ENCODE data around the gene TANC1. TPM values are rescaled to one million over a fixed set of nuclear protein-coding genes. Genes with fewer than 3 reads are reported as not detected.

The TANC1 gene
- total and polyA plus RNA-seq, 2 experiments from 2014 or later, result 2.8 to 9.5 TPM

DNA sequence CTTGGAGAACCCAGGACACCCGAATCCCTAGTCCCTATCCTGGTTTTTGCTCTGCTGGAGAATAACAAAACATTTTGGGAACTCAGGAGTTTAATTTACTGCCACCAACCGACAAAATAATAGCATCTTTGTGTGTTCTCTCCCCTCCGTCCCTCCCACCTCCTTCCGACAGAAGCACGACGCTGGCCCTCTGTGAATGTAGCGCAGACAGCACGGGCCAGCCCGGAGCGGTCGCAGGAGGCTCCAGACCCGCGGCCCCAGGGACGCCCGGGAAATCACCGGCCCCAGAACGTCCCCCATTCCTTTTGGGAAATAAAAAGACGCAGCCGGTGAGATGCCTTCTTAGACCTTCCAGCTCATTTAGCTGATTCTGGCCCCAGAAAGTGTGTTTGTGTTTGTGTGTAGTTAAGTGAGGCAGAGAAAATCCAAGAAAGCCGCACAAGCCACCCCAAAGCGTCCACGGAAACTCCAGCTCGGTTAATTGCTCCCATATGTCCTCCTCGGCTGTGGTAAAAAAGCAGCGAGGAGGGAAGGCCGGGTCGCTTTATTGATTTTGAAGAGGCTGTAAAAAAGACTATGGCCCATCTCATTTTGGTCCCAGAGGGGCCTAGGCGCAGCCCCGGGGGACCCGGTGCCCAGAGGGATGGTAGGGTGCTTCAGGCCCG, 577 bp upstream of the TANC1 start:
- TF ChIP-seq, protein P1, sequence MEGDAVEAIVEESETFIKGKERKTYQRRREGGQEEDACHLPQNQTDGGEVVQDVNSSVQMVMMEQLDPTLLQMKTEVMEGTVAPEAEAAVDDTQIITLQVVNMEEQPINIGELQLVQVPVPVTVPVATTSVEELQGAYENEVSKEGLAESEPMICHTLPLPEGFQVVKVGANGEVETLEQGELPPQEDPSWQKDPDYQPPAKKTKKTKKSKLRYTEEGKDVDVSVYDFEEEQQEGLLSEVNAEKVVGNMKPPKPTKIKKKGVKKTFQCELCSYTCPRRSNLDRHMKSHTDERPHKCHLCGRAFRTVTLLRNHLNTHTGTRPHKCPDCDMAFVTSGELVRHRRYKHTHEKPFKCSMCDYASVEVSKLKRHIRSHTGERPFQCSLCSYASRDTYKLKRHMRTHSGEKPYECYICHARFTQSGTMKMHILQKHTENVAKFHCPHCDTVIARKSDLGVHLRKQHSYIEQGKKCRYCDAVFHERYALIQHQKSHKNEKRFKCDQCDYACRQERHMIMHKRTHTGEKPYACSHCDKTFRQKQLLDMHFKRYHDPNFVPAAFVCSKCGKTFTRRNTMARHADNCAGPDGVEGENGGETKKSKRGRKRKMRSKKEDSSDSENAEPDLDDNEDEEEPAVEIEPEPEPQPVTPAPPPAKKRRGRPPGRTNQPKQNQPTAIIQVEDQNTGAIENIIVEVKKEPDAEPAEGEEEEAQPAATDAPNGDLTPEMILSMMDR (conservative IDR thresholded peaks at IDR 0.05; ENCODE audit: low read depth in 2 of 2), result no peak
- TF ChIP-seq EZH2 (IDR thresholded peaks at IDR 0.05; ENCODE audit: low read depth, unreplicated experiment), result peak; percentile 37
- no peak for TF ChIP-seq NANOG (IDR thresholded peaks at IDR 0.05; ENCODE audit: borderline replicate concordance)
- TF ChIP-seq, protein P2, sequence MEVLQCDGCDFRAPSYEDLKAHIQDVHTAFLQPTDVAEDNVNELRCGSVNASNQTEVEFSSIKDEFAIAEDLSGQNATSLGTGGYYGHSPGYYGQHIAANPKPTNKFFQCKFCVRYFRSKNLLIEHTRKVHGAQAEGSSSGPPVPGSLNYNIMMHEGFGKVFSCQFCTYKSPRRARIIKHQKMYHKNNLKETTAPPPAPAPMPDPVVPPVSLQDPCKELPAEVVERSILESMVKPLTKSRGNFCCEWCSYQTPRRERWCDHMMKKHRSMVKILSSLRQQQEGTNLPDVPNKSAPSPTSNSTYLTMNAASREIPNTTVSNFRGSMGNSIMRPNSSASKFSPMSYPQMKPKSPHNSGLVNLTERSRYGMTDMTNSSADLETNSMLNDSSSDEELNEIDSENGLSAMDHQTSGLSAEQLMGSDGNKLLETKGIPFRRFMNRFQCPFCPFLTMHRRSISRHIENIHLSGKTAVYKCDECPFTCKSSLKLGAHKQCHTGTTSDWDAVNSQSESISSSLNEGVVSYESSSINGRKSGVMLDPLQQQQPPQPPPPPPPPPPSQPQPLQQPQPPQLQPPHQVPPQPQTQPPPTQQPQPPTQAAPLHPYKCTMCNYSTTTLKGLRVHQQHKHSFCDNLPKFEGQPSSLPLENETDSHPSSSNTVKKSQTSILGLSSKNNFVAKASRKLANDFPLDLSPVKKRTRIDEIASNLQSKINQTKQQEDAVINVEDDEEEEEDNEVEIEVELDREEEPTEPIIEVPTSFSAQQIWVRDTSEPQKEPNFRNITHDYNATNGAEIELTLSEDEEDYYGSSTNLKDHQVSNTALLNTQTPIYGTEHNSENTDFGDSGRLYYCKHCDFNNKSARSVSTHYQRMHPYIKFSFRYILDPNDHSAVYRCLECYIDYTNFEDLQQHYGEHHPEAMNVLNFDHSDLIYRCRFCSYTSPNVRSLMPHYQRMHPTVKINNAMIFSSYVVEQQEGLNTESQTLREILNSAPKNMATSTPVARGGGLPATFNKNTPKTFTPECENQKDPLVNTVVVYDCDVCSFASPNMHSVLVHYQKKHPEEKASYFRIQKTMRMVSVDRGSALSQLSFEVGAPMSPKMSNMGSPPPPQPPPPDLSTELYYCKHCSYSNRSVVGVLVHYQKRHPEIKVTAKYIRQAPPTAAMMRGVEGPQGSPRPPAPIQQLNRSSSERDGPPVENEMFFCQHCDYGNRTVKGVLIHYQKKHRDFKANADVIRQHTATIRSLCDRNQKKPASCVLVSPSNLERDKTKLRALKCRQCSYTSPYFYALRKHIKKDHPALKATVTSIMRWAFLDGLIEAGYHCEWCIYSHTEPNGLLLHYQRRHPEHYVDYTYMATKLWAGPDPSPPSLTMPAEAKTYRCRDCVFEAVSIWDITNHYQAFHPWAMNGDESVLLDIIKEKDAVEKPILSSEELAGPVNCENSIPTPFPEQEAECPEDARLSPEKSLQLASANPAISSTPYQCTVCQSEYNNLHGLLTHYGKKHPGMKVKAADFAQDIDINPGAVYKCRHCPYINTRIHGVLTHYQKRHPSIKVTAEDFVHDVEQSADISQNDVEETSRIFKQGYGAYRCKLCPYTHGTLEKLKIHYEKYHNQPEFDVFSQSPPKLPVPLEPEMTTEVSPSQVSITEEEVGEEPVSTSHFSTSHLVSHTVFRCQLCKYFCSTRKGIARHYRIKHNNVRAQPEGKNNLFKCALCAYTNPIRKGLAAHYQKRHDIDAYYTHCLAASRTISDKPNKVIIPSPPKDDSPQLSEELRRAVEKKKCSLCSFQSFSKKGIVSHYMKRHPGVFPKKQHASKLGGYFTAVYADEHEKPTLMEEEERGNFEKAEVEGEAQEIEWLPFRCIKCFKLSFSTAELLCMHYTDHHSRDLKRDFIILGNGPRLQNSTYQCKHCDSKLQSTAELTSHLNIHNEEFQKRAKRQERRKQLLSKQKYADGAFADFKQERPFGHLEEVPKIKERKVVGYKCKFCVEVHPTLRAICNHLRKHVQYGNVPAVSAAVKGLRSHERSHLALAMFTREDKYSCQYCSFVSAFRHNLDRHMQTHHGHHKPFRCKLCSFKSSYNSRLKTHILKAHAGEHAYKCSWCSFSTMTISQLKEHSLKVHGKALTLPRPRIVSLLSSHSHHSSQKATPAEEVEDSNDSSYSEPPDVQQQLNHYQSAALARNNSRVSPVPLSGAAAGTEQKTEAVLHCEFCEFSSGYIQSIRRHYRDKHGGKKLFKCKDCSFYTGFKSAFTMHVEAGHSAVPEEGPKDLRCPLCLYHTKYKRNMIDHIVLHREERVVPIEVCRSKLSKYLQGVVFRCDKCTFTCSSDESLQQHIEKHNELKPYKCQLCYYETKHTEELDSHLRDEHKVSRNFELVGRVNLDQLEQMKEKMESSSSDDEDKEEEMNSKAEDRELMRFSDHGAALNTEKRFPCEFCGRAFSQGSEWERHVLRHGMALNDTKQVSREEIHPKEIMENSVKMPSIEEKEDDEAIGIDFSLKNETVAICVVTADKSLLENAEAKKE (CRISPR knock-in tag; IDR thresholded peaks at IDR 0.05), result no peak
- no peak for TF ChIP-seq CREB1 (CRISPR knock-in tag; IDR thresholded peaks at IDR 0.05; ENCODE audit: low read depth)
- H3K9me3 Mint-ChIP-seq, result no peaks in the 10 kb centered on the region
- Histone ChIP-seq H3K27ac (ENCODE audit: low read depth) (no peak overlapping the region), H4K20me1 (replicated peaks; ENCODE audit: insufficient read depth) (peaks cover 18% of the 10 kb centered on the region), H3K9me2 (ENCODE audit: insufficient read depth) (no peaks in the 10 kb centered on the region), H3K36me3 (ENCODE audit: insufficient read depth) (no peaks in the 10 kb centered on the region; the same call in 1 of the 2 replicates), H3F3A (replicated peaks; ENCODE audit: low read depth) (no peaks in the 10 kb centered on the region; the same call in 1 of the 2 replicates), H3K27me3 (ENCODE audit: insufficient read depth) (peaks cover 64% of the 10 kb centered on the region), H2AFZ (peak overlapping the region; percentile 83), H3K4me2 (peak overlapping the region; percentile 98), H3K4me3 (peak overlapping the region; percentile 87), H3K79me2 (replicated peaks; ENCODE audit: insufficient read depth) (peaks cover 19% of the 10 kb centered on the region), H3K4me1 (ENCODE audit: insufficient read depth) (peaks cover 6% of the 10 kb centered on the region)
- ATAC-seq (peak; percentile 67), DNase-seq (ENCODE audit: low spot score) (peak; percentile 79)
- H3K4me3 Mint-ChIP-seq, result peak overlapping the region; percentile 95
- peaks cover 41% of the 10 kb centered on the region for H3K27me3 Mint-ChIP-seq (ENCODE audit: insufficient read depth, low read depth, poor library complexity)
- H3K27ac Mint-ChIP-seq, result 0 out of 2 replicates have a peak overlapping the region, but pooled peaks have one; percentile 40
- peaks cover 18% of the 10 kb centered on the region for H3K4me1 Mint-ChIP-seq
- H3K36me3 Mint-ChIP-seq (ENCODE audit: low read depth), result no peaks in the 10 kb centered on the region
